GM18505 (cell line): ENCODE measurements around the gene COPE.
"Not testable (repeated sequence)": the region's sequence is repeated elsewhere in the genome, so short reads cannot be mapped to it uniquely, and the experiment has no call there.

Source experiments
- ATAC-seq: cut with Tn5 transposase; IDR thresholded peaks from one replicate; pipeline ENCODE4 v1.9.1; 2021; ENCODE audit not compliant: unreplicated experiment
- POLR2A ChIP-seq: IDR thresholded peaks from 4 replicates; pipeline ENCODE4 v1.6.1; 2011; ENCODE audit warnings: borderline replicate concordance; ENCODE audit not compliant: insufficient read depth, insufficient read length; ENCODE audit errors: extremely low read depth

Gene COPE

DNA sequence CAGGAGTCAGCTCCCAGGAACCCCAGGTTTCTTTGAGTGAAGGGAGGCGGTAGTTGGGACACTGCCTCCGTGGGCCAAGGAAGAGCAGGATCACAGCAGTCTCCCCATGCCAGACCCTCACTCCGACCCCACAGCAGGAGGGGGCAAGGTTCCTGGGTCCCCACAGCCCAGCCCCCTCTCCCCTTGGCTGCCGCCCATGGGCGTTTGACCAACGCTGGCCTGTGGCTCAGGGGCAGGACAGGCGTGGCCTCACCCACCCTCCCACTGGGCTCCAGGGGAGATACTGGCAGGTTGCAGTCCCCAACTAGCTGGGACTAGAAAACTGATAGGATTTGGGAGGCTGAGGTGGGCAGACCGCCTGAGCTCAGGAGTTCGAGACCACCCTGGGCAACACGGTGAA lies 9.2 kb downstream of the COPE start:
- TF ChIP-seq POLR2A: no peak

GRCh38 chr19:18908917-18909619 lies 10.1 kb downstream of the COPE start:
- no peak for ATAC-seq
- TF ChIP-seq POLR2A: no peak

More for the DNA sequence above, 9.2 kb downstream of the COPE start:
- no peak for ATAC-seq

DNA sequence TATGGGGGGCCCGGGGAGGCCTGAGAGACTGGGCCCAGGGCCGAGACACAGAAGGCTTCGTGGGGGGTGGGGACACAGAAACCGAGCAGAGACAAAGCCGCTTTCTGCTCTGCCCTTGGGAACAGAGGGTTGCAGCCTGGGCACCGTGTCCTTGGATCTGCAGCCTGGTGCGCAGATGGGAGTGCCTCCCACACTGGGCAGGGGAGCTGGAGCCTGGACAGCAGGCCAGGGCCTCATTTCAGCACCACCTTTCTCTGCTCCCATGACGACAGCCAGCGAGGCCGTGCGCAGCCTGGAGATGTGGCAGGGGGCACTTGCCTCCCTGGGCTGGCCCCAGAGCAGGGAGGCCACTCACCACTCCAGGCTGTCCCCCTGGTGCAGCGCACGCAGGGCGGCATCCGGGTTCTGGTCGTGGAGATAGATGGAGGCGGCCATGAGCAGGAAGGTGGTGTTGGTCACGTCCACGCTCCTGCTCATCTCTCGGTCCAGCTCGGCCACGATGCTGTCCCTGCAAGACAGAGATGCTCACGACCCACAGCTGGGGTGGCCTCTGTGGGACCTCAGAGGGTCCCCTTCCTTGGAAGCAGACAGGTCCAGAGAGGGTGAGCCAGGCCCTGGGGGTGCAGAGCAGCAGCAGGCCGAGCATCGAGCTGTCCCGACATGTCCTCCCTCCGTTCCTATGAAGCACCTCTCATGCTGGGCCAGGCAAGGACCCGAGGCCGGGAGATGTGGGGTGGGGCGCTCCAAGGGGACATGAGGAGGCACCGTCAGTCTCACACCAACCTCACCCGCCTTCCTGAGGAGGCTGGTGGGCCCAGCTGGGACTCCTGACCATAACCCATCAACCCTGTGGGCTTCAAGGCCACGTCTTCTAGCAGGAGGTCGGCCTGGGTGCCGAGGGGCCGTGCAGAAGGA lies 12.3 kb downstream of the COPE start:
- no peak for TF ChIP-seq POLR2A

GRCh38 chr19:18905513-18906236 lies 13.5 kb downstream of the COPE start:
- no peak for ATAC-seq
- TF ChIP-seq POLR2A: no peak

More for the DNA sequence above, 12.3 kb downstream of the COPE start:
- no peak for ATAC-seq

- no peak for TF ChIP-seq POLR2A
- ATAC-seq: no peak
Observed at GRCh38 chr19:18905058-18905456, 14.1 kb downstream of the COPE start.

DNA sequence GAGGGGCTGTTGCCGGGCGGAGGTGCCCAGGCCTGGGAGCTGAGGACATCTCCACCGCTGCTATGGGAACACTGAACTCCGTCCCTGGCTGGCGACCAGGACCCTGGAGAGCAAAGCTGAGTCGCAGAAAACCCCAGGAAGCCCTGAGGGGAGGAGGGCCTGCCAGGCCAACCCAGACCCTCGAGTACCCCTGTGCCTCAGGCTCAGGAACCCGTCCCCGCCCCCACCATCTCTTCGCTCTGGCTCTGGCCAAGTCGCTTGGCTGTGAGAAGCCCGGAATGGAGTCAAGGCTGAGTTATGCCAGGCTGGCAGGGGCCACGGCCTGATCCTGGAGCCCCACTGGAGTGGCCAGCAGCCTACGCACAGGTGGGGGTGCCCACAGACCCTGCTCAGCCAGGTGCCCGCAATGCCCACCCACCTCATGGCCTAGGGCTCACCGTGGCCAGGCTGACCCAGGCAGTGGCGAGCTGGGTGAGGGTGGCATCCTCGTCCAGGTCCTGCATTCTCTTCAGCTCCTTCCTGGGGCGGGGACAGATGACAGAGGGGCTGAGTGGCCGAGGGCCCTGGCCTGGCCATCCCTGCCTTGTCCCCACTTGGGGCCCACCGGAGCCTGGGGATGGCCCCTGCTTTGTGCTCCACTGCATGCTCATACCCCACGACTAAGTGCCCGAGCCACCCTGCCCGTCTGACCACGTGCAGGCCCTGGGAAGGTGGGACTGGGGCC lies 14.7 kb downstream of the COPE start:
- no peak for ATAC-seq
- TF ChIP-seq POLR2A: no peak

DNA sequence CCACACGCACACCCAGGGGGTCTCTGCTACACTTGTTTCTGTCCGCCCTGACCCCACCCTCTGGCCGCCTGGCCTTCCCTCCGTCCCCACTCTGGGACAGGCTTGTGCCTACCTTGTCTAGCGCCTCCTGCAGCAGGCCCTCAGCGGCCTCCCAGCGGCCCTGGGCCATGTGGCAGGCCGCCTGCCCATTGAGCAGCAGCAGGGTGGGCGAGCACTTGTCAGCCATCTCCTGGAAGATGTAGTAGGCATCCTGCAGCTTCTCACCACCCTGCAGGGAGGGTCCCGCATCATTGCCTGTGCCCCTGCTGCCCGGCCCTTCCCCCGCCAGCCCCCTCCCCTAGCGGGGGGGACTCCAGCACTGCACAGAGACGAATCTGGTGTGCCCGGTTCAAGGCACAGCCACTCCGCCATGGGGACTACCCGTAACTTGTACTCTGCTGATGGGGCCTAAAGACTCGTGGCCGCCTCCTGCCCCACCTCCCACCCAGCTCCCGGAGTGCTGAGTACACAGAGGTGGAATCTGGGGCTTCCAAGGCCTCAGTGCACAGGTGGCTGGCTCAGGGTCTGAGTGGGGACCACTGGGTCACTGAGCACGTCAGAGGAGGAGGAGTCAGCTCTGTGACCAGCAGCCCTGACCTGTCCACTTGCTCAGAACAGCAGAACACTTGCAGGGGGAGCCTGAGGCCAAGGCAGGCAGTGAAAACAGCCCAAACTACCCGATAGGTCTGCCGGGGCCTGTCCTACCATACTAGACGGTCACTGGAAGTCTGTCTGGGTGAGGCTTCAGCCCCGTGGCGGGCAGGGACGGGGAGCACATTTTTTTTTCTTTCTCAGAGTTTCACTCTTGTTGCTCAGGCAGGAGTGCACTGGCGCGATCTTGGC lies 15.8 kb downstream of the COPE start:
- ATAC-seq: no peak
- no peak for TF ChIP-seq POLR2A

DNA sequence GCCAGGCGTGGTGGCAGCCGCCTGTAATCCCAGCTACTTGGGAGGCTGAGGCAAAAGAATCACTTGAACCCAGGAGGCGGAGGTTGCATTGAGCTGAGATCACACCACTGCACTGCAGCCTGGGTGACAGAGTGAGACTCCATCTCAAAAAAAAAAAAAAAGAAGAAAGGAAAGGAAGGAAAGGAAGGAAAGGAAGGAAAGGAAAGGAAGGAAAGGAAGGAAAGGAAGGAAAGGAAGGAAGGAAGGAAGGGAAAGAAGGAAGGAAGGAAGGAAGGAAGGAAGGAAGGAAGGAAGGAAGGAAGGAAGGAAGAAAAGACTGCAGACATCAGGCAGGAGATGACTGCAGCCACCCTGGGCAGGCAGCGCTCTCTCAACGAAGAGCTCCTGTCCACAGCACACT lies 16.7 kb downstream of the COPE start:
- not testable (repeated sequence) for ATAC-seq

- no peak for ATAC-seq
- no peak for TF ChIP-seq POLR2A
Observed at GRCh38 chr19:18901491-18901890, 17.7 kb downstream of the COPE start.

DNA sequence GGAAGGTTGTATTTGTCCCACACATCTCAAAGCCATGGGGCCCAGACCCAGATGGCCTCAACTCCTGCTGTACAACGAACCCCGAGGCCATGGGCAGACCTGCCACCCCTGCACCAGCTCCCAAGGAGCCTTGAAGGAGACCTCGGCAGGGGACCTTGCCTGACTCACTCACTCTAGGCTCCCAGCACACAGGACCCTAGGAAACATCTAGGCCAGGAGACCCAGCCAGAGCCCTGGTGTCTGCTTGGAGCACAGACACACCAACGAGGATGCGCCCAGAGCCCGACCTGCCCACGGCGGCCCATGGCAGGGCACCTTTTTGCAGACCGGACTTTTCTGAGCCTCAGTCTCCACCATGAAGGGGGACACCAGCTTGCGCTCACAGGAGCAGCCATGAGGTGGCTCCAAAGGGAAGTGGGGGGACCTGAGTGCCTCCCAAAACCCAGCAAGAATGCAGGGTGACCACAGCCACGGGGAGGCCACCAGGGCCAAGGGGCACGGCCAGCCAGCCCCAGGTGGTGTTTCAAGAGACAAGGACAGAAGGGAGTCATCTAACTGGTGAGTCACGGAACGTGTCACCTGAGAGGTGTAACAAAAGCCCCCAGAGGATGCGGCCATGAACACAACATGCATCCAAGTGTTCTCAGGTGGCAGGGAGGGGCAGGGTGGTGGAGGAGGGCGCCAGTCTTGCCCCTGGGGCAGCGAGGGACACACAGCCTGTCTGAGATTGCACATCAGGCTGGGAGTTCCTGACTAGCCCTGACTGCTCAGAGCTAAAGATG lies 18.3 kb downstream of the COPE start:
- ATAC-seq: no peak
- TF ChIP-seq POLR2A: no peak
